ENCODE data around the gene ETS2. TPM values are rescaled to one million over a fixed set of nuclear protein-coding genes. Genes with fewer than 3 reads are reported as not detected.

Gene ETS2
- polyA plus RNA-seq, 1 donor from 2014 or later = 11.6 TPM

DNA sequence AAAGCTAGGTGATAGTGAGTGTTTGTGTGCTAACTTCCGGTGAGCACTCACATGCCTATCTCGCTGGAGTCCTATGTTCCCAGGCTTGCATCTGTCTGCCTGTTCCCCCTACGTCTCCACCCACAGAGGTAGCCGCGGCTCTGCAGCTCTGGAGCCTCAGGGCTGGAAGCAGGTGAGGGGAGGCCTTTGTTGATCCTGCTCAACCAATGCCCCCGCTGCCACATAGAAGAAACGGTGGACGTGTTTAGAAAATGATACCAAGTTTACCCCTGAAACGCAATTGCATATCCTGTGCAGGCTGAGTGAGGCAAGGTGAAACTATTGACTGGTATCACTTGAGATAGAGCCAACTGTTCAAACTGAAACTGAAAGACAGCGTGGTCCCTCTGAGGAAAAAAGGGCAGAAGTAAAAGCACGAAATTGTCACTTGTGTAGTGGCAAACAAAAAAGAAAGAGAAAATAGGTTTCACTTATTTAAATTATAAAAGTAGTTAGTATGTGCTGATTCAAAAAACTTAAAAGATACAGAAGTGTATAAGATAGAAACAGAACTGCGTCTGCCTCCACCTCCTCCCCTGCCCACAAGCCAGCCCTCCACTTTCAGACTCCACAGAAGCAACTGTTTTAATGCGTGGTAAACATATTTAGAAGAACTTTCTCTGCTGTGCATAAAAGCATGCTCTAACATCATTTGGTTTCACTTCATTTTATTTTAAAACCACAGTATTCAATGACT is 38.6 kb upstream of the ETS2 start:
- Histone ChIP-seq H3K4me3 (ENCODE audit: low read length) (no peak overlapping the region), H3F3A (ENCODE audit: insufficient read depth, low read length, poor library complexity, severe bottlenecking) (no peaks in the 10 kb centered on the region), H3K9me3 (ENCODE audit: low read length) (no peaks in the 10 kb centered on the region), H3K9me2 (ENCODE audit: insufficient read depth, low read length) (no peaks in the 10 kb centered on the region), H3K9ac (ENCODE audit: low read length) (no peak overlapping the region), H3K27me3 (ENCODE audit: insufficient read depth, low read depth, low read length) (no peaks in the 10 kb centered on the region), H3K79me2 (replicated peaks; ENCODE audit: insufficient read depth, low read length) (no peaks in the 10 kb centered on the region), H3K36me3 (ENCODE audit: insufficient read depth, low read length) (no peaks in the 10 kb centered on the region), H4K20me1 (ENCODE audit: insufficient read depth) (no peaks in the 10 kb centered on the region), H3K4me2 (ENCODE audit: low read length) (no peak overlapping the region), H3K27ac (ENCODE audit: low read length) (no peak overlapping the region), H2AFZ (ENCODE audit: low read depth, low read length) (no peak overlapping the region)
- TF ChIP-seq TAF1 (IDR thresholded peaks at IDR 0.05; ENCODE audit: low read depth) = no peak
- TF ChIP-seq RAD21 (conservative IDR thresholded peaks at IDR 0.05) = no peak
- TF ChIP-seq, protein P1, sequence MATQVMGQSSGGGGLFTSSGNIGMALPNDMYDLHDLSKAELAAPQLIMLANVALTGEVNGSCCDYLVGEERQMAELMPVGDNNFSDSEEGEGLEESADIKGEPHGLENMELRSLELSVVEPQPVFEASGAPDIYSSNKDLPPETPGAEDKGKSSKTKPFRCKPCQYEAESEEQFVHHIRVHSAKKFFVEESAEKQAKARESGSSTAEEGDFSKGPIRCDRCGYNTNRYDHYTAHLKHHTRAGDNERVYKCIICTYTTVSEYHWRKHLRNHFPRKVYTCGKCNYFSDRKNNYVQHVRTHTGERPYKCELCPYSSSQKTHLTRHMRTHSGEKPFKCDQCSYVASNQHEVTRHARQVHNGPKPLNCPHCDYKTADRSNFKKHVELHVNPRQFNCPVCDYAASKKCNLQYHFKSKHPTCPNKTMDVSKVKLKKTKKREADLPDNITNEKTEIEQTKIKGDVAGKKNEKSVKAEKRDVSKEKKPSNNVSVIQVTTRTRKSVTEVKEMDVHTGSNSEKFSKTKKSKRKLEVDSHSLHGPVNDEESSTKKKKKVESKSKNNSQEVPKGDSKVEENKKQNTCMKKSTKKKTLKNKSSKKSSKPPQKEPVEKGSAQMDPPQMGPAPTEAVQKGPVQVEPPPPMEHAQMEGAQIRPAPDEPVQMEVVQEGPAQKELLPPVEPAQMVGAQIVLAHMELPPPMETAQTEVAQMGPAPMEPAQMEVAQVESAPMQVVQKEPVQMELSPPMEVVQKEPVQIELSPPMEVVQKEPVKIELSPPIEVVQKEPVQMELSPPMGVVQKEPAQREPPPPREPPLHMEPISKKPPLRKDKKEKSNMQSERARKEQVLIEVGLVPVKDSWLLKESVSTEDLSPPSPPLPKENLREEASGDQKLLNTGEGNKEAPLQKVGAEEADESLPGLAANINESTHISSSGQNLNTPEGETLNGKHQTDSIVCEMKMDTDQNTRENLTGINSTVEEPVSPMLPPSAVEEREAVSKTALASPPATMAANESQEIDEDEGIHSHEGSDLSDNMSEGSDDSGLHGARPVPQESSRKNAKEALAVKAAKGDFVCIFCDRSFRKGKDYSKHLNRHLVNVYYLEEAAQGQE (IDR thresholded peaks at IDR 0.05; ENCODE audit: borderline replicate concordance) = no peak
- no peak for TF ChIP-seq SMC3 (conservative IDR thresholded peaks at IDR 0.05; ENCODE audit: poor library complexity)
- TF ChIP-seq MXI1 (conservative IDR thresholded peaks at IDR 0.05; ENCODE audit: poor library complexity, severe bottlenecking) = no peak
- TF ChIP-seq EZH2 (IDR thresholded peaks at IDR 0.05; ENCODE audit: borderline replicate concordance, insufficient read depth, low read length, poor library complexity, severe bottlenecking) = no peak
- TF ChIP-seq, protein P2, sequence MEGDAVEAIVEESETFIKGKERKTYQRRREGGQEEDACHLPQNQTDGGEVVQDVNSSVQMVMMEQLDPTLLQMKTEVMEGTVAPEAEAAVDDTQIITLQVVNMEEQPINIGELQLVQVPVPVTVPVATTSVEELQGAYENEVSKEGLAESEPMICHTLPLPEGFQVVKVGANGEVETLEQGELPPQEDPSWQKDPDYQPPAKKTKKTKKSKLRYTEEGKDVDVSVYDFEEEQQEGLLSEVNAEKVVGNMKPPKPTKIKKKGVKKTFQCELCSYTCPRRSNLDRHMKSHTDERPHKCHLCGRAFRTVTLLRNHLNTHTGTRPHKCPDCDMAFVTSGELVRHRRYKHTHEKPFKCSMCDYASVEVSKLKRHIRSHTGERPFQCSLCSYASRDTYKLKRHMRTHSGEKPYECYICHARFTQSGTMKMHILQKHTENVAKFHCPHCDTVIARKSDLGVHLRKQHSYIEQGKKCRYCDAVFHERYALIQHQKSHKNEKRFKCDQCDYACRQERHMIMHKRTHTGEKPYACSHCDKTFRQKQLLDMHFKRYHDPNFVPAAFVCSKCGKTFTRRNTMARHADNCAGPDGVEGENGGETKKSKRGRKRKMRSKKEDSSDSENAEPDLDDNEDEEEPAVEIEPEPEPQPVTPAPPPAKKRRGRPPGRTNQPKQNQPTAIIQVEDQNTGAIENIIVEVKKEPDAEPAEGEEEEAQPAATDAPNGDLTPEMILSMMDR (IDR thresholded peaks at IDR 0.05; ENCODE audit: poor library complexity, severe bottlenecking) = no peak
- TF ChIP-seq EP300 (conservative IDR thresholded peaks at IDR 0.05; ENCODE audit: poor library complexity, severe bottlenecking) = no peak
- TF ChIP-seq POLR2AphosphoS5 (IDR thresholded peaks at IDR 0.05) = no peak

DNA sequence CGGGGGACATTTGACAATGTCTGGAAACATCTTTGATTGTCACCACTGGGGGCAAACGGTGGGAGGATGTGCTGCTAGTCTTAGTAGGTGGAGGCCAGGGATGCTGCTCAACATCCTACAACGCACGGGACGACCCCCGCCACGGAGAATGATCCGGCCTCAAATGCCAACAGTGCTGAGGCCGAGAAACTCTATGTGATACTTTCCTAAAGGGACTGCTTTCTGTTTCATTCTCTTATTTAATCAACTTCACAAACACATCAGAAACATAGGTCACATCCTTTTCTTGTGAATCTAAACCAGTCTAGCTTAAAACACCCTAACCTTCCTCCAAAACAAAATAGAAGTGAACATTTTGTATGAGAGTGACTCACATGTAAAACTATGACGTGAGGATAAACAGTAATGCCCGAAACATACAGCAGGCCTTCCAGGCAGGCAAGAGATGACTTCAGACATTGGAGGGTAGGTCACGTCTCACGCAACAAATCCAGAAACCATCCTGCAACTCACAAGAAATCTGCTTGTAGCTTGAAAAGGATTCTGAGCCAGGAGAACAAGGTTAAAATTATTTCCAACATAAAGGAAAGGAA is 37.2 kb upstream of the ETS2 start:
- H4K20me1 ChIP-seq (ENCODE audit: insufficient read depth) = no peaks in the 10 kb centered on the region
- TF ChIP-seq SMC3 (conservative IDR thresholded peaks at IDR 0.05; ENCODE audit: poor library complexity) = no peak
- no peak for TF ChIP-seq TAF1 (IDR thresholded peaks at IDR 0.05; ENCODE audit: low read depth)
- no peak for TF ChIP-seq EP300 (conservative IDR thresholded peaks at IDR 0.05; ENCODE audit: poor library complexity, severe bottlenecking)
- no peak for TF ChIP-seq EZH2 (IDR thresholded peaks at IDR 0.05; ENCODE audit: borderline replicate concordance, insufficient read depth, low read length, poor library complexity, severe bottlenecking)
- no peak for TF ChIP-seq POLR2AphosphoS5 (IDR thresholded peaks at IDR 0.05)
- TF ChIP-seq, protein P2 (IDR thresholded peaks at IDR 0.05; ENCODE audit: poor library complexity, severe bottlenecking) = no peak
- no peak for TF ChIP-seq MXI1 (conservative IDR thresholded peaks at IDR 0.05; ENCODE audit: poor library complexity, severe bottlenecking)
- TF ChIP-seq RAD21 (conservative IDR thresholded peaks at IDR 0.05) = no peak
- TF ChIP-seq, protein P1 (IDR thresholded peaks at IDR 0.05; ENCODE audit: borderline replicate concordance) = no peak
- H3K9me3 ChIP-seq (ENCODE audit: low read length) = no peaks in the 10 kb centered on the region
- H2AFZ ChIP-seq (ENCODE audit: low read depth, low read length) = no peak overlapping the region
- H3K27me3 ChIP-seq (ENCODE audit: insufficient read depth, low read depth, low read length) = no peaks in the 10 kb centered on the region
- H3K36me3 ChIP-seq (ENCODE audit: insufficient read depth, low read length) = no peaks in the 10 kb centered on the region
- H3K9ac ChIP-seq (ENCODE audit: low read length) = no peak overlapping the region
- no peaks in the 10 kb centered on the region for H3F3A ChIP-seq (ENCODE audit: insufficient read depth, low read length, poor library complexity, severe bottlenecking)
- H3K9me2 ChIP-seq (ENCODE audit: insufficient read depth, low read length) = no peaks in the 10 kb centered on the region
- no peak overlapping the region for H3K27ac ChIP-seq (ENCODE audit: low read length)
- no peaks in the 10 kb centered on the region for H3K79me2 ChIP-seq (replicated peaks; ENCODE audit: insufficient read depth, low read length)
- no peak overlapping the region for H3K4me2 ChIP-seq (ENCODE audit: low read length)
- no peak overlapping the region for H3K4me3 ChIP-seq (ENCODE audit: low read length)

Data from neural cell (in vitro differentiated cells).